Cardiac muscle cell (in vitro differentiated cells and primary cell): ENCODE measurements around the gene XYLT1. TPM values are rescaled to one million over a fixed set of nuclear protein-coding genes. Genes with fewer than 3 reads are reported as not detected.

ENCODE experiments used
- DNase-seq, 2 donors: peaks; one replicate each; pipeline versions ENCODE4 v3.0.0 to v3.0.0-alpha.2; 2010 to 2017; ENCODE audit warnings: low read depth in 1 of 2, low spot score in 1 of 2
- H3K27ac ChIP-seq: fragments of 200-600 bp; sonication (generic); 2 replicates; pipeline ENCODE4 v1.5.1; 2016
- H3K27me3 ChIP-seq: fragments of 200-600 bp; sonication (generic); 2 replicates; pipeline ENCODE4 v1.6.0; 2016; ENCODE audit warnings: control low read depth
- H3K36me3 ChIP-seq: fragments of 200-600 bp; sonication (generic); 2 replicates; pipeline ENCODE4 v1.5.1; 2016; ENCODE audit warnings: control low read depth
- H3K4me1 ChIP-seq: fragments of 200-600 bp; sonication (generic); 2 replicates; pipeline ENCODE4 v1.8.1; 2017; ENCODE audit warnings: low read depth, mild to moderate bottlenecking, mixed run types
- H3K4me3 ChIP-seq: fragments of 200-600 bp; sonication (generic); 2 replicates; pipeline ENCODE4 v1.5.1; 2016; ENCODE audit warnings: mild to moderate bottlenecking
- H3K9me3 ChIP-seq: fragments of 200-600 bp; sonication (generic); 2 replicates; pipeline ENCODE4 v1.5.1; 2017; ENCODE audit warnings: low read depth, mild to moderate bottlenecking, control low read depth
- CTCF ChIP-seq: IDR thresholded peaks from 2 replicates; pipeline ENCODE4 v1.5.1; 2012; ENCODE audit warnings: low read depth, mild to moderate bottlenecking, low read length
- polyA plus RNA-seq: library from polyadenylated mRNA; unstranded; fragments of >200 nt; fragmentation: Nextera tagmentation; extraction: Ambion mirVana; gene quantifications from 2 replicates; pipeline ENCODE4 v1.2.1, GENCODE V29; 2016
- total RNA-seq: library from RNA; depleted of rRNA; stranded (reverse); fragments of >200 nt; gene quantifications from 2 replicates; pipeline ENCODE4 v1.2.3, GENCODE V29; 2016

The XYLT1 gene
- total and polyA plus RNA-seq, 2 experiments from 2014 or later = 3.1 to 7.2 TPM

GRCh38 chr16:17343028-17343427 lies 127.7 kb downstream of the XYLT1 start:
- DNase-seq = no peak
- TF ChIP-seq CTCF = no peak
- H3K9me3 ChIP-seq = no peaks in the 10 kb centered on the region
- H3K27ac ChIP-seq = no peak overlapping the region
- H3K27me3 ChIP-seq = no peaks in the 10 kb centered on the region
- H3K4me1 ChIP-seq = peaks cover 19% of the 10 kb centered on the region
- no peak overlapping the region for H3K4me3 ChIP-seq
- H3K36me3 ChIP-seq = no peaks in the 10 kb centered on the region

- Histone ChIP-seq H3K36me3 (no peaks in the 10 kb centered on the region), H3K4me1 (peaks cover 10% of the 10 kb centered on the region), H3K27ac (no peak overlapping the region), H3K27me3 (no peaks in the 10 kb centered on the region), H3K9me3 (no peaks in the 10 kb centered on the region), H3K4me3 (no peak overlapping the region)
- TF ChIP-seq CTCF = no peak
- no peak for DNase-seq
Observed at GRCh38 chr16:17342031-17342430, 128.7 kb downstream of the XYLT1 start.

- no peak for TF ChIP-seq CTCF
- Histone ChIP-seq H3K9me3 (no peaks in the 10 kb centered on the region), H3K27me3 (no peaks in the 10 kb centered on the region), H3K4me3 (no peak overlapping the region), H3K27ac (peak overlapping the region; percentile 72), H3K4me1 (peaks cover 8% of the 10 kb centered on the region), H3K36me3 (no peaks in the 10 kb centered on the region)
- no peak for DNase-seq
Observed at GRCh38 chr16:17340804-17341203, 130.0 kb downstream of the XYLT1 start.

- Histone ChIP-seq H3K27ac (peak overlapping the region; percentile 72), H3K9me3 (no peaks in the 10 kb centered on the region), H3K4me3 (no peak overlapping the region), H3K27me3 (no peaks in the 10 kb centered on the region), H3K4me1 (peaks cover 12% of the 10 kb centered on the region), H3K36me3 (no peaks in the 10 kb centered on the region)
- no peak for TF ChIP-seq CTCF
- DNase-seq = peak in 1 of 2 donors; percentile 22
Observed at GRCh38 chr16:17339764-17340541, 130.8 kb downstream of the XYLT1 start.

GRCh38 chr16:17338244-17338643 lies 132.5 kb downstream of the XYLT1 start:
- Histone ChIP-seq H3K36me3 (no peaks in the 10 kb centered on the region), H3K4me1 (peaks cover 12% of the 10 kb centered on the region), H3K9me3 (no peaks in the 10 kb centered on the region), H3K27ac (no peak overlapping the region), H3K27me3 (no peaks in the 10 kb centered on the region), H3K4me3 (no peak overlapping the region)
- no peak for DNase-seq
- no peak for TF ChIP-seq CTCF
